ENCODE results near the gene KCNH6.

Gene KCNH6

DNA sequence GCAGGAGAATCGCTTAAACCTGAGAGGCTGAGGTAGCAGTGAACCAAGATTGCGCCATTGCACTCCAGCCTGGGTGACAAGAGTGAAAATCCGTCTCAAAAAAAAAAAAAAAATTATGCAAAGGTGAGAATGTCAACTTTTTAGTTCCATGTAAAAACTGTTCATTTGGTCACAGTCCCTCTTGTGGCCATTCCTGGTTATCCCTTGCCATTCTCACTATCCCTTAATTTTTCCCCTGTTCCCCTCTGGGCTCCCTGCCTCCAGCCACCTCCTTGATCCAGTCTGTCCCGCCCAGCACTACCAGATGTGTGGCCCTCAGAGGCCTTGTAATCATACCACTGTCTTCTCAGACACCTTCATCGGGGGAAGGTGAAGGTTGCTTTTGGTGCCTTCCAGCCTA is 50.5 kb downstream of the KCNH6 start:
- ATAC-seq (ENCODE audit: low read depth) (no peak), DNase-seq (ENCODE audit: low spot score) (no peak)
- no peaks in the 10 kb centered on the region for H3K27me3 ChIP-seq (ENCODE audit: insufficient read depth, poor library complexity, severe bottlenecking)
- TF ChIP-seq, protein P1, sequence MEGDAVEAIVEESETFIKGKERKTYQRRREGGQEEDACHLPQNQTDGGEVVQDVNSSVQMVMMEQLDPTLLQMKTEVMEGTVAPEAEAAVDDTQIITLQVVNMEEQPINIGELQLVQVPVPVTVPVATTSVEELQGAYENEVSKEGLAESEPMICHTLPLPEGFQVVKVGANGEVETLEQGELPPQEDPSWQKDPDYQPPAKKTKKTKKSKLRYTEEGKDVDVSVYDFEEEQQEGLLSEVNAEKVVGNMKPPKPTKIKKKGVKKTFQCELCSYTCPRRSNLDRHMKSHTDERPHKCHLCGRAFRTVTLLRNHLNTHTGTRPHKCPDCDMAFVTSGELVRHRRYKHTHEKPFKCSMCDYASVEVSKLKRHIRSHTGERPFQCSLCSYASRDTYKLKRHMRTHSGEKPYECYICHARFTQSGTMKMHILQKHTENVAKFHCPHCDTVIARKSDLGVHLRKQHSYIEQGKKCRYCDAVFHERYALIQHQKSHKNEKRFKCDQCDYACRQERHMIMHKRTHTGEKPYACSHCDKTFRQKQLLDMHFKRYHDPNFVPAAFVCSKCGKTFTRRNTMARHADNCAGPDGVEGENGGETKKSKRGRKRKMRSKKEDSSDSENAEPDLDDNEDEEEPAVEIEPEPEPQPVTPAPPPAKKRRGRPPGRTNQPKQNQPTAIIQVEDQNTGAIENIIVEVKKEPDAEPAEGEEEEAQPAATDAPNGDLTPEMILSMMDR (IDR thresholded peaks at IDR 0.05; ENCODE audit: poor library complexity, severe bottlenecking), result peak; percentile 22
- no peak overlapping the region for H3K4me3 ChIP-seq (ENCODE audit: severe bottlenecking)
- no peak overlapping the region for H3K27ac ChIP-seq (ENCODE audit: poor library complexity, severe bottlenecking)
- H3K4me1 ChIP-seq (ENCODE audit: insufficient read depth, poor library complexity, severe bottlenecking), result peaks cover 3% of the 10 kb centered on the region
- peaks cover 3% of the 10 kb centered on the region; the same call in 1 of the 2 replicates for H3K36me3 ChIP-seq (ENCODE audit: low read depth)
- H3K9me3 ChIP-seq (ENCODE audit: severe bottlenecking), result no peaks in the 10 kb centered on the region

DNA sequence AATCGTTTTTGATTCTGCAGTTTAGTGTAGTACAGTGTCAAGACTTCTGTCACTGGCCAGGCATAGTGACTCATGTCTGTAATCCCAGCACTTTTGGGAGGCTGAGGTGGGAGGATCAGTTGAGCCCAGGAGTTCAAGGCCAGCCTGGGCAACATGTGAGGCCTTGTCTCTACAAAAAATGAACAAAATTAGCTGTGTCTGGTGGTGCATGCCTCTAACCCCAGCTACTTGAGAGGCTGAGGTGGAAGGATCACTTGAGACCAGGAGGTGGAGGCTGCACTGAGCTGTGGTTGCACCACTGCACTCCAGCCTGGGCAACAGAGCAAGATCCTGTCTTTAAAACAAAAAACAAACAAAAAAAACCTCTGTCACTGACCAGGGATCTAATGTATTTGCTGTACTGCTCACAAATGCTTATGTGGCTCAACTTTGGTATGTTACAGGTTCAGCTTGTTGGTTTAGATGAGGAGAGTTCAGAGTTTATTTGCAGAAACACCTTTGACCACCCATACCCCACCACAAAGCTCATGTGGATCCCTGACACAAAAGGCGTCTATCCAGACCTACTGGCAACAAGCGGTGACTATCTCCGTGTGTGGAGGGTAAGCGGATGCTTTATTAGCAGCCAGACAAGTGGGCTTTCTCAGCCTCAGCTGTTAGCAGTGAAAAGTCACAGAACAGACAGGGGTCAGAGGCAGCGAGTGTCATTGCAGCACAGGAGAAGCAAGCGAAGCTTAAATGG is 55.0 kb downstream of the KCNH6 start:
- H3K36me3 ChIP-seq (ENCODE audit: low read depth), result peaks cover 46% of the 10 kb centered on the region
- H3K9me3 ChIP-seq (ENCODE audit: severe bottlenecking), result no peaks in the 10 kb centered on the region
- no peak for DNase-seq (ENCODE audit: low spot score)
- no peaks in the 10 kb centered on the region for H3K27me3 ChIP-seq (ENCODE audit: insufficient read depth, poor library complexity, severe bottlenecking)
- no peak overlapping the region for H3K27ac ChIP-seq (ENCODE audit: poor library complexity, severe bottlenecking)
- no peaks in the 10 kb centered on the region for H3K4me1 ChIP-seq (ENCODE audit: insufficient read depth, poor library complexity, severe bottlenecking)
- H3K4me3 ChIP-seq (ENCODE audit: severe bottlenecking), result no peak overlapping the region
- no peak for ATAC-seq (ENCODE audit: low read depth)
- TF ChIP-seq, protein P1 (IDR thresholded peaks at IDR 0.05; ENCODE audit: poor library complexity, severe bottlenecking), result no peak

DNA sequence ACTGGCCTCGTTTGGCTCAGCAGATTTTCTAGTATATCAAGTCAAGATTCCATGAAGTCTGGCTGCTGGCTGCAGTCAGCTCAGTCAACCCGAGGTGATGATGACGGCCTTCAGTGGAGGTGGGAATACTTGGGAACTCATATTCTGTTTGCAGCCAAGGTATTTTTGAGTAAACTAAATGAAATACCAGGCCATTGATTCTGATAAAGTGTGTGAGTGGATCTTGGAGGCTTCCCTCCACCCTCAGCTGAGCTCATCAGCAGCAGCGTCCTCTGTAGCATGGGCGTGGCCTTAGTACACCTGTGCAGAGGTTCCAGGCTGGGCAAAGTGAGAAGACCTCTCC is 55.6 kb downstream of the KCNH6 start:
- Histone ChIP-seq H3K27me3 (ENCODE audit: insufficient read depth, poor library complexity, severe bottlenecking) (no peaks in the 10 kb centered on the region), H3K36me3 (ENCODE audit: low read depth) (peaks cover 52% of the 10 kb centered on the region), H3K4me3 (ENCODE audit: severe bottlenecking) (no peak overlapping the region), H3K4me1 (ENCODE audit: insufficient read depth, poor library complexity, severe bottlenecking) (no peaks in the 10 kb centered on the region), H3K27ac (ENCODE audit: poor library complexity, severe bottlenecking) (no peak overlapping the region), H3K9me3 (ENCODE audit: severe bottlenecking) (no peaks in the 10 kb centered on the region)
- ATAC-seq (ENCODE audit: low read depth) (no peak), DNase-seq (ENCODE audit: low spot score) (no peak)
- TF ChIP-seq, protein P1 (IDR thresholded peaks at IDR 0.05; ENCODE audit: poor library complexity, severe bottlenecking), result no peak

DNA sequence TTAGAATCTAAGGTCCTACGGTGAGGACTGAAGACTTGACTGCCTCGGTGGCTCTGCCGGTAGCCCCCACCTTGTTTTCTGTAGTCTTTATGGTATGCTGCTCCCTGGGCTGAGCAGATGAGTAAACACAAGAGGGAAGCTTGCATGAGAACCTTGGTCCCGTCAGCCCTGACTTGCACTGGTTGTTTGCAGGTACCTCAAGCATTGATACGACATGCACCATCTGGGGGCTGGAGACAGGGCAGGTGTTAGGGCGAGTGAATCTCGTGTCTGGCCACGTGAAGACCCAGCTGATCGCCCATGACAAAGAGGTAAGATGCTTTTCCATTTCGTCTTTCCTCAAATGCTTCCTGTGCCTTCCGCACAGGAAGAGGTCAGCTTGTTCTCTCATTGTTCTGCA is 56.5 kb downstream of the KCNH6 start:
- H3K4me1 ChIP-seq (ENCODE audit: insufficient read depth, poor library complexity, severe bottlenecking), result no peaks in the 10 kb centered on the region
- H3K9me3 ChIP-seq (ENCODE audit: severe bottlenecking), result no peaks in the 10 kb centered on the region
- no peak overlapping the region for H3K27ac ChIP-seq (ENCODE audit: poor library complexity, severe bottlenecking)
- no peak for ATAC-seq (ENCODE audit: low read depth)
- no peak for DNase-seq (ENCODE audit: low spot score)
- no peak overlapping the region for H3K4me3 ChIP-seq (ENCODE audit: severe bottlenecking)
- TF ChIP-seq, protein P1 (IDR thresholded peaks at IDR 0.05; ENCODE audit: poor library complexity, severe bottlenecking), result no peak
- no peaks in the 10 kb centered on the region for H3K27me3 ChIP-seq (ENCODE audit: insufficient read depth, poor library complexity, severe bottlenecking)
- peaks cover 59% of the 10 kb centered on the region for H3K36me3 ChIP-seq (ENCODE audit: low read depth)

DNA sequence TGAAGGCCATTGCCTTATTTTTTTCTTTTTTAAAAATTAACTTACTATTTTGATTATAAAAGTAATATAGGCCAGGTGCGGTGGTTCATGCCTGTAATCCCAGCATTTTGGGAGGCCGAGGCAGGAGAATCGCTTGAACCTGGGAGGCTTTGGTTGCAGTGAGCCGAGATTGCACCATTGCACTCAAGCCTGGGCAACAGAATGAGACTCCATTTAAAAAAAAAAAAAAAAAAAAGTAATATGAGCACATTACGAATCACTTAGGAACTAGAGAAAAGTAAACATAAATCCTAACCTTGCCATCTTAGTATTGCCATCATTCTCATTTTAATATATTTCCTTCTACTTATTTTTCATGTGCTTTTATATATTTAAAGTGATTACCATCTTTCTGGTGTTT is 64.6 kb downstream of the KCNH6 start:
- TF ChIP-seq, protein P1 (IDR thresholded peaks at IDR 0.05; ENCODE audit: poor library complexity, severe bottlenecking), result no peak
- H3K36me3 ChIP-seq (ENCODE audit: low read depth), result peaks cover 91% of the 10 kb centered on the region

More for the DNA sequence above, 64.6 kb downstream of the KCNH6 start:
- Histone ChIP-seq H3K27me3 (ENCODE audit: insufficient read depth, poor library complexity, severe bottlenecking) (no peaks in the 10 kb centered on the region), H3K9me3 (ENCODE audit: severe bottlenecking) (no peaks in the 10 kb centered on the region), H3K4me3 (ENCODE audit: severe bottlenecking) (no peak overlapping the region), H3K4me1 (ENCODE audit: insufficient read depth, poor library complexity, severe bottlenecking) (no peaks in the 10 kb centered on the region), H3K27ac (ENCODE audit: poor library complexity, severe bottlenecking) (no peak overlapping the region)
- no peak for ATAC-seq (ENCODE audit: low read depth)
- DNase-seq (ENCODE audit: low spot score), result no peak
